CD4-positive, CD25-positive, alpha-beta regulatory T cell (primary cell): ENCODE data around the gene PLD3. TPM values are rescaled to one million over a fixed set of nuclear protein-coding genes. Genes with fewer than 3 reads are reported as not detected.

Source experiments
- polyA plus RNA-seq, 4 donors: library from polyadenylated mRNA; unstranded; fragments of 300-500 nt; fragmentation: Illumina TruSeq; gene quantifications; one replicate each; pipeline ENCODE4 v1.2.3, GENCODE V29; 2021
- total RNA-seq: library from RNA; stranded (reverse); gene quantifications from one replicate; pipeline ENCODE4 v1.2.3, GENCODE V29; 2022

PLD3 gene
- total and polyA plus RNA-seq, 5 donors from 2014 or later, result 49.2 to 73.7 (median 50.3) TPM

Other genes with a start within 250 kb of the PLD3 start
- gene MAP3K10, start 157.3 kb upstream of the PLD3 start, total RNA-seq, result 25.8 TPM
- 1 to 10 TPM in 1 of 4 donors, under 1 TPM in 3; 0.14 to 1.4 (median 0.43) TPM for gene MAP3K10, start 157.3 kb upstream of the PLD3 start, polyA plus RNA-seq
- gene TTC9B, start 130.3 kb upstream of the PLD3 start, total RNA-seq, result not detected
- not detected for gene TTC9B, start 130.3 kb upstream of the PLD3 start, polyA plus RNA-seq
- 1.2 TPM for gene CCNP, start 122.0 kb upstream of the PLD3 start, total RNA-seq
- gene CCNP, start 122.0 kb upstream of the PLD3 start, polyA plus RNA-seq, result under 1 TPM in 1 of 4 donors, not detected in 3; 0.13 TPM
- 193 TPM for gene AKT2, start 63.4 kb upstream of the PLD3 start, total RNA-seq
- gene AKT2, start 63.4 kb upstream of the PLD3 start, polyA plus RNA-seq, result 10 to 100 TPM; 16.4 to 26.2 (median 24.8) TPM
- 12.4 TPM for gene C19orf47, start 298 bp upstream of the PLD3 start, total RNA-seq
- gene C19orf47, start 298 bp upstream of the PLD3 start, polyA plus RNA-seq, result 1 to 10 TPM; 5.9 to 8.3 (median 6.7) TPM
- not detected for gene HIPK4, start 41.5 kb downstream of the PLD3 start, total RNA-seq
- gene HIPK4, start 41.5 kb downstream of the PLD3 start, polyA plus RNA-seq, result not detected
- 1.3 TPM for gene PRX, start 64.7 kb downstream of the PLD3 start, total RNA-seq
- under 1 TPM in 3 of 4 donors, not detected in 1; 0.08 to 0.55 (median 0.22) TPM for gene PRX, start 64.7 kb downstream of the PLD3 start, polyA plus RNA-seq
- gene SERTAD1, start 77.3 kb downstream of the PLD3 start, total RNA-seq, result 17.0 TPM
- gene SERTAD1, start 77.3 kb downstream of the PLD3 start, polyA plus RNA-seq, result 1 to 10 TPM; 5.5 to 8.5 (median 5.9) TPM
- 19.5 TPM for gene SERTAD3, start 95.6 kb downstream of the PLD3 start, total RNA-seq
- gene SERTAD3, start 95.6 kb downstream of the PLD3 start, polyA plus RNA-seq, result 1 to 10 TPM; 3.1 to 7.6 (median 6.3) TPM
- 6.2 TPM for gene BLVRB, start 117.0 kb downstream of the PLD3 start, total RNA-seq
- 10 to 100 TPM; 19.1 to 48.6 (median 24.1) TPM for gene BLVRB, start 117.0 kb downstream of the PLD3 start, polyA plus RNA-seq
- not detected for gene SPTBN4, start 118.3 kb downstream of the PLD3 start, total RNA-seq
- gene SPTBN4, start 118.3 kb downstream of the PLD3 start, polyA plus RNA-seq, result not detected
- 195 TPM for gene SHKBP1, start 228.2 kb downstream of the PLD3 start, total RNA-seq
- gene SHKBP1, start 228.2 kb downstream of the PLD3 start, polyA plus RNA-seq, result 100 to 1,000 TPM; 120 to 172 (median 151) TPM